Adrenal gland (tissue), 5 donors: ENCODE data around the gene KCNB1.

Experiments
- CTCF ChIP-seq, 6 experiments: fragments of 450-650 bp in 4 of 6; fragments of 200-600 bp in 2 of 6; sonication (generic) in 1 of 6; IDR thresholded peaks; 1 replicate in 5 of 6; 2 replicates in 1 of 6; pipeline versions ENCODE4 v1.5.1 to v1.8.0; 2016 to 2021; ENCODE audit warnings: antibody characterized with exemption in 6 of 6, mild to moderate bottlenecking in 2 of 6, moderate library complexity in 1 of 6
- POLR2A ChIP-seq, 2 donors: fragments of 450-650 bp; IDR thresholded peaks; one replicate each; pipeline ENCODE4 v1.6.1; 2017; ENCODE audit warnings: antibody characterized with exemption in 2 of 2, mild to moderate bottlenecking in 2 of 2, moderate library complexity in 1 of 2
- donor health status: DM: no; HTN: no; CAD: no.

DNA sequence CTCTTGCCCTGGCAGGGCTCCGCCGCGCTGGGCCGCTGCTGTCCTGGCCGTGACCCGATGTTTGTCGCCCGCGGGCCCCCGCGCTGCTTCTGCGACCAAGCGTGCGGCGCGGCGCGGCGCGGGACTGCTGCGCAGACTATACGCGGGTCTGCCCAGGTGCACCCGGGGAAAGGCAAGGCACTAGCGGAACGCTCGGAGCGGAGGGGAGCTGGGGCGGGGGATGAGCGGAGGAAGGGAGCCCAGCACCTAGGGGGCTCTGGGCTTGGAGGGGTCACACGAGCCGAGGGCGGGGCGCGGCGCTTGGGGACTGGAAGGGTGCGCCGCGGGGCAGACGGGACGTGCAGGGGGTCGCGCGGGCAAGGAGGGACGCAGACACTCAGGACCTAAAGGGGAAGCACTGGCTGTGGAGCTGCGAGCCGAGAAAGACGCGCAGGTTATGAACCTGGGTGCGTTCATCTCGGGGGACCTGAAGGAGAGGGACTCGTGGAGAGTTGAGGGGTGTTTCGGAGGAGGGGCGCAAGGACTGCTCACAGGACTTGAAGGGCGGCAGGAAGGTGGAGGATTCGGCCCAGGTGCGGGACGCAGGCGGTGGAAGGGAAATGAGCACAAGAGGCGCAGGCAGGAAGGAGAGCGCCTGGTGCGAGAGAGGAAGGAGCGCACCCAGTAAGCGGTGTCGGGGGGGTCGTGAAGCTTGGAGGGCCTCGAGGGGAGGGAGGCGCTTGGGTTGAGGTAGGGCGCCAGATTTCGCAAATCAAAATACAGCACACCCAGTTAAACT is 163.8 kb downstream of the KCNB1 start:
- TF ChIP-seq CTCF (IDR thresholded peaks at IDR 0.05) = no peak
- no peak for TF ChIP-seq POLR2A (IDR thresholded peaks at IDR 0.05)
